Smooth muscle cell (in vitro differentiated cells): ENCODE measurements around the gene ADCY5. TPM values are rescaled to one million over a fixed set of nuclear protein-coding genes. Genes with fewer than 3 reads are reported as not detected.

Experiments used
- DNase-seq: peaks from one replicate; lab custom pipeline; 2025; ENCODE audit not compliant: unreplicated experiment; lab: John Stamatoyannopoulos, UW
- H2AFZ ChIP-seq: fragments of 200-600 bp; sonication (generic); 2 replicates; pipeline ENCODE4 v1.6.0; 2016; ENCODE audit warnings: antibody characterized with exemption, low read depth, mild to moderate bottlenecking
- H3F3A ChIP-seq: fragments of 200-600 bp; sonication (generic); 2 replicates; pipeline ENCODE4 v1.6.0; 2017; ENCODE audit warnings: antibody characterized with exemption, low read depth
- H3K27ac ChIP-seq: fragments of 200-600 bp; sonication (generic); 2 replicates; pipeline ENCODE4 v1.5.1; 2016; ENCODE audit warnings: low read depth, mild to moderate bottlenecking
- H3K27me3 ChIP-seq: fragments of 200-600 bp; sonication (generic); 2 replicates; pipeline ENCODE4 v1.6.1; 2016; ENCODE audit warnings: low read depth, mild to moderate bottlenecking
- H3K36me3 ChIP-seq: fragments of 200-600 bp; sonication (generic); 2 replicates; pipeline ENCODE4 v1.5.1; 2016; ENCODE audit warnings: low read depth
- H3K4me1 ChIP-seq: fragments of 200-600 bp; sonication (generic); 2 replicates; pipeline ENCODE4 v1.5.1; 2016; ENCODE audit warnings: low read depth
- H3K4me2 ChIP-seq: fragments of 200-600 bp; sonication (generic); 2 replicates; pipeline ENCODE4 v1.6.0; 2016; ENCODE audit warnings: mild to moderate bottlenecking
- H3K4me3 ChIP-seq: fragments of 200-600 bp; sonication (generic); 2 replicates; pipeline ENCODE4 v1.5.1; 2016; ENCODE audit warnings: mild to moderate bottlenecking
- H3K79me2 ChIP-seq: fragments of 200-600 bp; sonication (generic); 2 replicates; pipeline ENCODE4 v1.6.0; 2016; ENCODE audit warnings: low read depth, mild to moderate bottlenecking
- H3K9ac ChIP-seq: fragments of 200-600 bp; sonication (generic); 2 replicates; pipeline ENCODE4 v1.6.0; 2016; ENCODE audit warnings: low read depth
- H3K9me3 ChIP-seq: fragments of 200-600 bp; sonication (generic); replicated peaks from 2 replicates; pipeline ENCODE4 v1.5.1; 2016; ENCODE audit warnings: low read depth
- H4K20me1 ChIP-seq: fragments of 200-600 bp; sonication (generic); 2 replicates; pipeline ENCODE4 v1.6.0; 2016; ENCODE audit warnings: low read depth
- WGBS: methylation state at CpG from one replicate; pipeline ENCODE4 v1.1.7; 2016; ENCODE audit warnings: low lambda C conversion rate; 5-methylcytosine and 5-hydroxymethylcytosine counted together
- polyA plus RNA-seq: library from polyadenylated mRNA; unstranded; fragments of >200 nt; fragmentation: Nextera tagmentation; extraction: Ambion mirVana; gene quantifications from 2 replicates; pipeline ENCODE4 v1.2.1, GENCODE V29; 2016
- total RNA-seq: library from RNA; depleted of rRNA; stranded (reverse); fragments of >200 nt; gene quantifications from 2 replicates; pipeline ENCODE4 v1.2.3, GENCODE V29; 2014
- TF ChIP-seq, protein P1 (sequence below): fragments of 200-600 bp; sonication (generic); IDR thresholded peaks from 2 replicates; pipeline ENCODE4 v1.5.1; 2017; ENCODE audit warnings: borderline replicate concordance, mild to moderate bottlenecking, antibody characterized with exemption; ENCODE audit not compliant: insufficient read depth, poor library complexity, severe bottlenecking

Gene ADCY5
- total and polyA plus RNA-seq, 2 experiments from 2014 or later = 0.50 to 0.58 TPM

DNA sequence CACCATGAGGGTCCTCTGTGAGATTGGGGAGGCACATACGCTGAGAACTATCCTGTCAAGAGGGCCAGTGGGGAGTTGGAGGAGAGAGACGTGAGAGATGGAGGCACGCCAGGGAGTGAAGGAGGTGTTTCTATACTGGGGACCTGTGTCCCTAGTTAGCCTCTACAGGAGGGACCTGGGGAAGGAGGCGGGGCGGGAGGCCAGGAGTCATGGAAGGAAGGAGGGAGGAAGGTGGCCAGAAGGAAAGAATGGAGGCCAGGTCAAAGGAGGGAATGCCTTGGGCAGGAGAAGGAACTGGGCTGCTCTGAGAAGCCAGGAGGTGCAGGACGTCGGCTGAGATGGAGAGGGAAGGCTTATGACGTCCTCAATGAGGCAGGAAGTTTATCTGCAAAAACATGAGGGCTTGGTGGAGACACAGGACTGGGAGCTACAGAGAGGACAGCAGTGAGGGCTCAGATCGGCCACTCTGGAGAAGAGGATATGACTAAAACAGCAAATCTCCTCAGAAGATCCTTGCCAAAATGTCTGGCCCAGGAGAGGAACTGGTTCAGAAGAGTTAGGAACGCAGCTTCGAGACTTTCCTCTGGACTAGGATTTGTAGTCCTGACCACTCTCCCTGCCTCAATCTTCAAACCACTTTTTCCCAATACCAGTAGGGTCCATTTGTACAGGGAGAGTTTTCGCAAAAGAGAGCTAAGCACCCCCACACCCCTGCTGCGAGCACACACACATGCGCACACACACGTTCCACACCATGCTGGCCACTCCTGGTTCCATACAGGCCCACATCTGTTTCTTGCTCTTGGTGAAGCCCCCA is 59.9 kb downstream of the ADCY5 start:
- Histone ChIP-seq H4K20me1 (no peaks in the 10 kb centered on the region), H3K9me3 (no peaks in the 10 kb centered on the region), H3K4me1 (no peaks in the 10 kb centered on the region), H2AFZ (no peak overlapping the region), H3K36me3 (no peaks in the 10 kb centered on the region), H3F3A (no peaks in the 10 kb centered on the region), H3K27me3 (peaks cover 12% of the 10 kb centered on the region), H3K4me2 (no peak overlapping the region), H3K9ac (no peak overlapping the region), H3K79me2 (no peaks in the 10 kb centered on the region), H3K27ac (no peak overlapping the region), H3K4me3 (no peak overlapping the region)
- 81% methylated on average over 15 of the region's 15 CpGs for WGBS
- DNase-seq = no peak
- TF ChIP-seq, protein P1, sequence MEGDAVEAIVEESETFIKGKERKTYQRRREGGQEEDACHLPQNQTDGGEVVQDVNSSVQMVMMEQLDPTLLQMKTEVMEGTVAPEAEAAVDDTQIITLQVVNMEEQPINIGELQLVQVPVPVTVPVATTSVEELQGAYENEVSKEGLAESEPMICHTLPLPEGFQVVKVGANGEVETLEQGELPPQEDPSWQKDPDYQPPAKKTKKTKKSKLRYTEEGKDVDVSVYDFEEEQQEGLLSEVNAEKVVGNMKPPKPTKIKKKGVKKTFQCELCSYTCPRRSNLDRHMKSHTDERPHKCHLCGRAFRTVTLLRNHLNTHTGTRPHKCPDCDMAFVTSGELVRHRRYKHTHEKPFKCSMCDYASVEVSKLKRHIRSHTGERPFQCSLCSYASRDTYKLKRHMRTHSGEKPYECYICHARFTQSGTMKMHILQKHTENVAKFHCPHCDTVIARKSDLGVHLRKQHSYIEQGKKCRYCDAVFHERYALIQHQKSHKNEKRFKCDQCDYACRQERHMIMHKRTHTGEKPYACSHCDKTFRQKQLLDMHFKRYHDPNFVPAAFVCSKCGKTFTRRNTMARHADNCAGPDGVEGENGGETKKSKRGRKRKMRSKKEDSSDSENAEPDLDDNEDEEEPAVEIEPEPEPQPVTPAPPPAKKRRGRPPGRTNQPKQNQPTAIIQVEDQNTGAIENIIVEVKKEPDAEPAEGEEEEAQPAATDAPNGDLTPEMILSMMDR = no peak

DNA sequence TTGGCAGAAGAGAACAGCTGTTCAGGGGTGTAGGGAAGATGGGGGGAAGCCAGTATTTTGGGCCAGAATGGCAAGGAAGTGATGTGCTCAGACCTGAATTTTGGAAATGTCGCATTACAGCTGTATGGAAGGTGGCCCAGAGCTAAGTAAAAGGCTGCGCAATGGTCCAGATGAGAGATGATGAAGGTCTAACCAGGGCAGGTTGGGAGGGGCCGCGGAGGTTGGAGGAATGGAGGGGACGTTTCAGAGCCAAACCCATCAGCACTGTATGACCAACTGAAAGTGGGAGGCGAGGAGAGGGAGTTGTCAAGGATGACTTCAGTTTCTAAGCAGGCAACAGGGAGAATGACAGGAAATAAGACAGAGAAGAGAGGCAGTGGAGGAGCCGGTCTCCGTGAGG is 60.8 kb downstream of the ADCY5 start:
- Histone ChIP-seq H3K79me2 (no peaks in the 10 kb centered on the region), H3K36me3 (no peaks in the 10 kb centered on the region), H3K27ac (no peak overlapping the region), H3K4me3 (no peak overlapping the region), H3K4me1 (no peaks in the 10 kb centered on the region), H4K20me1 (no peaks in the 10 kb centered on the region), H3F3A (no peaks in the 10 kb centered on the region), H3K27me3 (peaks cover 12% of the 10 kb centered on the region), H3K9ac (no peak overlapping the region), H3K4me2 (no peak overlapping the region), H3K9me3 (no peaks in the 10 kb centered on the region), H2AFZ (no peak overlapping the region)
- 93% methylated on average over 8 of the region's 8 CpGs for WGBS
- DNase-seq = no peak
- TF ChIP-seq, protein P1 = no peak

GRCh38 chr3:123387532-123387931 is 61.4 kb downstream of the ADCY5 start:
- Histone ChIP-seq H3K4me1 (no peaks in the 10 kb centered on the region), H3K27ac (no peak overlapping the region), H3K4me2 (no peak overlapping the region), H3K79me2 (no peaks in the 10 kb centered on the region), H4K20me1 (no peaks in the 10 kb centered on the region), H3K4me3 (no peak overlapping the region), H3K9ac (no peak overlapping the region), H3F3A (no peaks in the 10 kb centered on the region), H3K36me3 (no peaks in the 10 kb centered on the region), H2AFZ (no peak overlapping the region), H3K9me3 (no peaks in the 10 kb centered on the region), H3K27me3 (peaks cover 12% of the 10 kb centered on the region)
- 79% methylated on average over 3 of the region's 3 CpGs for WGBS
- DNase-seq = no peak
- TF ChIP-seq, protein P1 = no peak
